H4 (cell line): Measurements from ENCODE around the gene ZNF691. TPM values are rescaled to one million over a fixed set of nuclear protein-coding genes. Genes with fewer than 3 reads are reported as not detected.
"Not testable (repeated sequence)": the region's sequence is repeated elsewhere in the genome, so short reads cannot be mapped to it uniquely, and the experiment has no call there.

Experiments used
- DNase-seq: peaks from one replicate; pipeline ENCODE4 v3.0.0-alpha.2; 2015; ENCODE audit warnings: low spot score
- total RNA-seq: library from RNA; depleted of rRNA; stranded (reverse); fragments of >200 nt; shearing (Covaris generic); gene quantifications from 2 replicates; pipeline ENCODE4 v1.2.3, GENCODE V29; 2014; rRNA removed

Gene ZNF691, protein sequence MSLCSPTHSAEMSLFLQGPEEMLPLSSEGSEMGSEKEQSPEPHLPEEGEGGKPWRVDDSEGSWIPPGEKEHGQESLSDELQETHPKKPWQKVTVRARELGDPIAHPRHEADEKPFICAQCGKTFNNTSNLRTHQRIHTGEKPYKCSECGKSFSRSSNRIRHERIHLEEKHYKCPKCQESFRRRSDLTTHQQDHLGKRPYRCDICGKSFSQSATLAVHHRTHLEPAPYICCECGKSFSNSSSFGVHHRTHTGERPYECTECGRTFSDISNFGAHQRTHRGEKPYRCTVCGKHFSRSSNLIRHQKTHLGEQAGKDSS
- total RNA-seq = 16.3 and 17.7 TPM in 2 replicates

GRCh38 chr1:42846257-42847110 is at the start of gene ZNF691:
Gene ZNF691, plus strand, starts transcription at chr1:42846613. Its CDS starts 3,046 bp downstream, at chr1:42849659.
- peak; percentile 99 for DNase-seq

- DNase-seq = no peak
Measured at GRCh38 chr1:42797414-42797813, 49.0 kb upstream of the ZNF691 start.

- DNase-seq = no peak
Measured at GRCh38 chr1:42797979-42798378, 48.4 kb upstream of the ZNF691 start.

DNA sequence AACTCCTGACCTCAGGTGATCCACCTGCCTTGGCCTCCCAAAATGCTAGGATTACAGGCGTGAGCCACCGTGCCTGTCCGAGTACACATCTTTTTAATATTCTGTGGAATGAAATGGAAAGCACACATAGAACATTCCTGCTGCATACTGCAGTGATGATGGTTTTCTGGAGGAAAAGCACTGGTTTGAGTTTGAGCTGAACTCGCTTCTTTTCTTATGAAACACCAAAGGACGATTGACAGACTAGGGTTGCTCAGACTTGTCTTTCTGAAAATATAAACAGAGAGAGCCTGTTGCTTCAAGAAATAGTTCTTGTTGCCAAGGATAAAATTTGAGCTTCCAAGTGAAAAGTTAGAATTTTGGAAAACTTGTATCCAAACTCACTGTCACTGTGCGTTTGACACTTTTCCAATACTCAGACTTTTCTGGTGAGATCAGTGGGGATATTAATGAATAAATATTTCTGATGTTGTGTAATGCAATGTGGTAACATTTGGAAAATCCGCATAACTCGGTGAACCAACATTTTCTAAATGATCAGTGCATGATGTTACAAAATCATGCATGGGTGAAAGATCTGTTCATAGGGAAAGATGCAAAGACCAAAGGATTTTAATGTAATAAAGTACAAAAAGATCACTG is 44.5 kb upstream of the ZNF691 start:
- no peak for DNase-seq

DNA sequence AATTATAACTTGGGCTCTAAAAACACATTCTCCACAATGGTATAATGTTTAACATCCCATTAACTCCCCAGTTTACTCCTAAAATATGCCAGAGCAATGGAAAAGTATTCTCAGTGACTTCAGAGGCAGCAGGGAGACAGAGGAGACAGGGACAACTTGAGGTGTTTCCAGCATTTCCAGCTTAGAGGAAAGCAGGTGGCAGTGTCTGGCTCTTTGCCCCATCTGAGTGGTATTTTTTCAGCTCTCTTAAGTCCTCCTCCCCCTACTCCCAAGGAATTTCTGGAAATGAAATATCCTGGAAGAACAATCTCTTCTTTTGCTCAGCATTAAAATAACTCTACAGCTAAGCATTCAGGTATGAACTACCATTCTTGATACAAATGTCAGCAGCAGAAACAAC is 40.2 kb upstream of the ZNF691 start:
- DNase-seq = no peak

GRCh38 chr1:42806593-42806992 is 39.8 kb upstream of the ZNF691 start:
- DNase-seq = no peak

- DNase-seq = no peak
Measured at GRCh38 chr1:42807056-42807668, 39.3 kb upstream of the ZNF691 start.

- DNase-seq = not testable (repeated sequence)
Measured at GRCh38 chr1:42814815-42815214, 31.6 kb upstream of the ZNF691 start.

- no peak for DNase-seq
Measured at GRCh38 chr1:42815941-42816584, 30.4 kb upstream of the ZNF691 start.

GRCh38 chr1:42816585-42817439 is 29.6 kb upstream of the ZNF691 start, which contains the start of the genes ERMAP and SVBP:
Gene ERMAP, plus strand, starts transcription at chr1:42817122. Its CDS starts 13,327 bp downstream, at chr1:42830449.
Gene SVBP, minus strand, starts transcription at chr1:42817397. Its CDS starts 853 bp downstream, at chr1:42816544.
- peak; percentile 77 for DNase-seq

DNA sequence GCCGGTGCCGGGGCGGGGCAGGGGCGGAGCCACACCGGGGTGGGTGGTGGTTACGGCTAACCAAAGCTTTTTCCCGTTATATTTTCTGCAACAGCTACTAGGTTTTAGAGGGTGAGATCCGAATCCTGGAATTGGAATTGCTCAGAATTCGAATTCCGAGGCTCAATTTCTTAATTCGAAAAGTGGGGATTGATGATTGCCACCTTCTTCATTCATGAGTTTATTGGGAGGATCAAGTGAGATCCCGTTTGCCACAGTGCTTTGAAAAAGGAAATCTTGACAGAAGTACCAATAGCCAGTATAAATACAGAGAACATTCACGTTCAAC is 29.0 kb upstream of the ZNF691 start:
- no peak for DNase-seq

GRCh38 chr1:42817976-42818375 is 28.4 kb upstream of the ZNF691 start:
- no peak for DNase-seq

DNA sequence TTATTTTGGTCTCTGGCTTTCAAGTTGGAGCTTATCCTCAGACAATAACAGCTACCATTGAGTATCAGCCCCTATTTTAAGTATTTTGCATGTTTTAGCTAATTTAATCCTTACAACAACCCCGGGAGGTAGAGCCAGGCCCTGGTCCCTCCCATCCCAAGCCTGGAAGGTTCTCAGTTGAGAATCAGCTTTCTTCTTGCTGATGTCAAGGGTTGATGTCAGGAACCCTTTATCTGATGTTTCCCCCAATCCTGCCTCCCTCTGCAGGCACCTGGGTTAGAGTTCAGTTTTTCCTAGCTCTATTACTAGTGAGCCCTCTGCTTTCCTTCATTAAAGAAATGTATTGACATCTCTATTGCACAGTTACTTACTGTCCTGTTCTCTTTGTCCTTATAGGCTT is 25.6 kb upstream of the ZNF691 start:
- no peak for DNase-seq

- no peak for DNase-seq
Measured at GRCh38 chr1:42821690-42822089, 24.7 kb upstream of the ZNF691 start.

DNA sequence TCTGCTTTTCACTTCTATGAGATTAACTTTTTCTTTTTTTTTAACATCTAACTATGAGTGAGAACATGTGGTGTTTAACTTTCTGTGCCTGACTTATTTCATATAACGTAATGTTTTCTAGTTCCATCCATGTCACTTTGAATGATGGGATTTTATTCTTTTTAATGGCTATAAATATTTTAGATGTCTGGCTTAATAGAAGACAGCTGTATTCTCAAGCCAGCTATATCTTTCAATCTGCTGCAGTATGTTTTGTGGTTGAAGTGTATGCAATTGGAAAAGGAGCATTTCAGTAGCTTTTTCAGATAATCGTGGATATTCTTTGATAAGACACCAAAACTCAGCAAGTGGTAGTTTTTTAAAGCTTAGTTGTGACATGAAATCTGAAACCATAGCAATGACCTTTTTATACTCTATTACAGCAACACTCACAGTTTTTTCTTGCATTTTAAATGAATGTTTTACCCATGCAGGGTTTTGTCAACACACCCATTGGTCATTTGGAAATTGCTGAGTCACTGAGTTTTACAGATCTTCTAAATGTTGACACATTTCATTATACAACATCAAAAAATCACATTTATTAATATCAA is 23.5 kb upstream of the ZNF691 start:
- DNase-seq = peak; percentile 40

- DNase-seq = no peak
Measured at GRCh38 chr1:42824481-42825035, 21.9 kb upstream of the ZNF691 start.

- DNase-seq = no peak
Measured at GRCh38 chr1:42825036-42825851, 21.2 kb upstream of the ZNF691 start.

DNA sequence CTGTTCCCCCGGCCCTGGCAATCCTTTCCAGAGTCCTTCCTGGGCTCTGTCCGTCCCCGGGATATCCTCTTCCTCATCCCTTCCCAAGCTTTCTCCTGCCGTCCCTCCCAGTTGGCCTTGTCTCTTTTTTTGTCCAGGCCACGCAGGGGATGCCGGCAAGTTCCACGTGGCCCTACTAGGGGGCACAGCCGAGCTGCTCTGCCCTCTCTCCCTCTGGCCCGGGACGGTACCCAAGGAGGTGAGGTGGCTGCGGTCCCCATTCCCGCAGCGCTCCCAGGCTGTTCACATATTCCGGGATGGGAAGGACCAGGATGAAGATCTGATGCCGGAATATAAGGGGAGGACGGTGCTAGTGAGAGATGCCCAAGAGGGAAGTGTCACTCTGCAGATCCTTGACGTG is 15.8 kb upstream of the ZNF691 start:
- DNase-seq = no peak

DNA sequence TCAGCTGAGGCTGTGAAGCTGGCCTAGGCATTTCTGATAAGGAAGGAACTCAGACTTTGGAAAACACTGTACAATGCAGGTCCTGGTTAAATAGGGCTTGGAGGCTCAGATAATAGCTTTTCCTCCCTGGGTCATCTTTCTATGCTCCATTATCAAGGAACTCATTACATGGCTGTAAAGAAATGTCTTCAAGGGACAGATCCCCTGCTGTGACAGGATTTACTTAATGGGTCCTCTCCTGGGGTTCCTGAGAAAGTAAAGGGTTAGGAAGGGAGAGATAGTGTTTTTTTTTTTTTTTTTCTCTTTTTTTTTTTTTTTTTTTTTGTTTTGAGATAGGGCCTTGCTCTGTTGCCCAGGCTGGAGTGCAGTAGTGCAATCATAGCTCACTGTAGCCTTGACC is 15.1 kb upstream of the ZNF691 start:
- DNase-seq = no peak
